WTC11 (cell line): ENCODE data around the gene STAMBPL1. TPM values are rescaled to one million over a fixed set of nuclear protein-coding genes. Genes with fewer than 3 reads are reported as not detected.

ENCODE experiments used
- ATAC-seq: fragments of 200-7000 bp; cut with Tn5 transposase; 2 replicates; pipeline ENCODE4 v1.10.0; 2021; ENCODE audit warnings: mild to moderate bottlenecking, moderate library complexity
- CTCF ChIA-PET: fragments of 300-600 bp; sonication (Branson Sonifier 250); formaldehyde crosslinking; loops from one replicate; lab custom pipeline; 2021; ENCODE audit warnings: antibody characterized with exemption; lab: Charles Lee
- POLR2A ChIA-PET: fragments of 350-600 bp; sonication (Branson Sonifier 250); formaldehyde crosslinking; loops from one replicate; lab custom pipeline; 2021; ENCODE audit warnings: antibody characterized with exemption; lab: Charles Lee
- DNase-seq: peaks from one replicate; pipeline ENCODE4 v3.0.0; 2021; ENCODE audit warnings: low spot score
- H3K27ac Mint-ChIP-seq: 2 replicates; pipeline ENCODE4 v1.8.0; 2021; ENCODE audit warnings: mixed read lengths
- H3K27me3 Mint-ChIP-seq: 2 replicates; pipeline ENCODE4 v1.8.0; 2021; ENCODE audit warnings: low read depth, mild to moderate bottlenecking, moderate library complexity, mixed read lengths
- H3K36me3 Mint-ChIP-seq: 2 replicates; pipeline ENCODE4 v1.8.0; 2021; ENCODE audit warnings: mixed read lengths
- H3K4me1 Mint-ChIP-seq: 2 replicates; pipeline ENCODE4 v1.8.0; 2022; ENCODE audit warnings: mixed read lengths
- H3K4me3 Mint-ChIP-seq: 2 replicates; pipeline ENCODE4 v1.8.0; 2021; ENCODE audit warnings: mild to moderate bottlenecking, moderate library complexity, mixed read lengths
- H3K9me3 Mint-ChIP-seq: 2 replicates; pipeline ENCODE4 v1.8.0; 2021; ENCODE audit warnings: mixed read lengths
- AFF4 ChIP-seq: sonication (generic); formaldehyde crosslinking; IDR thresholded peaks from 2 replicates; pipeline ENCODE4 v1.8.1; 2023; ENCODE audit warnings: mild to moderate bottlenecking, missing genetic modification reagents, borderline replicate concordance
- ATF1 ChIP-seq: sonication (generic); formaldehyde crosslinking; IDR thresholded peaks from 2 replicates; pipeline ENCODE4 v1.8.1; 2023; ENCODE audit warnings: mild to moderate bottlenecking, moderate library complexity, missing genetic modification reagents
- CBFB ChIP-seq: sonication (generic); formaldehyde crosslinking; IDR thresholded peaks from 2 replicates; pipeline ENCODE4 v1.8.1; 2022; ENCODE audit warnings: mild to moderate bottlenecking, low read depth, missing genetic modification reagents
- CDX4 ChIP-seq: fragments of 250-450 bp; sonication (Bioruptor Pico); IDR thresholded peaks from 2 replicates; pipeline ENCODE4 v1.9.0; 2021; ENCODE audit warnings: moderate library complexity, mild to moderate bottlenecking, inconsistent platforms, borderline replicate concordance
- CREB1 ChIP-seq: sonication (generic); formaldehyde crosslinking; IDR thresholded peaks from 2 replicates; pipeline ENCODE4 v1.8.0; 2023; ENCODE audit warnings: mild to moderate bottlenecking, missing genetic modification reagents
- CREM ChIP-seq: sonication (generic); formaldehyde crosslinking; IDR thresholded peaks from 2 replicates; pipeline ENCODE4 v1.8.1; 2022; ENCODE audit warnings: mild to moderate bottlenecking, missing genetic modification reagents, moderate library complexity
- CTCF ChIP-seq: fragments of 200-600 bp; IDR thresholded peaks from 2 replicates; pipeline ENCODE4 v1.8.0; 2022; ENCODE audit warnings: antibody characterized with exemption
- E2F5 ChIP-seq: sonication (generic); formaldehyde crosslinking; IDR thresholded peaks from 2 replicates; pipeline ENCODE4 v1.8.1; 2022; ENCODE audit warnings: mild to moderate bottlenecking, moderate library complexity, missing genetic modification reagents
- EMX1 ChIP-seq: fragments of 250-450 bp; sonication (Bioruptor Pico); IDR thresholded peaks from 2 replicates; pipeline ENCODE4 v1.8.0; 2021; ENCODE audit warnings: mild to moderate bottlenecking
- ESRRA ChIP-seq: sonication (generic); formaldehyde crosslinking; IDR thresholded peaks from 2 replicates; pipeline ENCODE4 v1.8.1; 2022; ENCODE audit warnings: mild to moderate bottlenecking, missing genetic modification reagents, borderline replicate concordance
- HMGXB4 ChIP-seq: sonication (generic); formaldehyde crosslinking; IDR thresholded peaks from 2 replicates; pipeline ENCODE4 v1.8.1; 2023; ENCODE audit warnings: mild to moderate bottlenecking, moderate library complexity, missing genetic modification reagents
- NFE2L1 ChIP-seq: sonication (generic); formaldehyde crosslinking; IDR thresholded peaks from 2 replicates; pipeline ENCODE4 v1.8.1; 2023; ENCODE audit warnings: missing genetic modification reagents
- NR1H2 ChIP-seq: sonication (generic); formaldehyde crosslinking; IDR thresholded peaks from 2 replicates; pipeline ENCODE4 v1.9.0; 2021; ENCODE audit warnings: mild to moderate bottlenecking, moderate library complexity, missing genetic modification reagents
- OVOL2 ChIP-seq: fragments of 250-450 bp; sonication (Bioruptor Pico); IDR thresholded peaks from 2 replicates; pipeline ENCODE4 v1.9.0; 2021; ENCODE audit warnings: mild to moderate bottlenecking, borderline replicate concordance
- RELA ChIP-seq: sonication (generic); formaldehyde crosslinking; IDR thresholded peaks from 2 replicates; pipeline ENCODE4 v1.8.1; 2022; ENCODE audit warnings: missing genetic modification reagents, mild to moderate bottlenecking, borderline replicate concordance
- TCF7 ChIP-seq: sonication (generic); formaldehyde crosslinking; IDR thresholded peaks from 2 replicates; pipeline ENCODE4 v1.8.0; 2022; ENCODE audit warnings: mild to moderate bottlenecking, low read depth, missing genetic modification reagents, moderate library complexity
- USF1 ChIP-seq: sonication (generic); formaldehyde crosslinking; IDR thresholded peaks from 2 replicates; pipeline ENCODE4 v1.8.0; 2022; ENCODE audit warnings: mild to moderate bottlenecking, missing genetic modification reagents
- ZBTB21 ChIP-seq: sonication (generic); formaldehyde crosslinking; IDR thresholded peaks from 2 replicates; pipeline ENCODE4 v1.8.1; 2023; ENCODE audit warnings: mild to moderate bottlenecking, missing genetic modification reagents, borderline replicate concordance
- ZNF232 ChIP-seq: sonication (generic); formaldehyde crosslinking; IDR thresholded peaks from 2 replicates; pipeline ENCODE4 v1.8.0; 2022; ENCODE audit warnings: mild to moderate bottlenecking, missing genetic modification reagents
- ZNF281 ChIP-seq: sonication (generic); formaldehyde crosslinking; IDR thresholded peaks from 2 replicates; pipeline ENCODE4 v1.8.0; 2023; ENCODE audit warnings: mild to moderate bottlenecking, missing genetic modification reagents
- ZNF396 ChIP-seq: fragments of 250-450 bp; sonication (Bioruptor Pico); IDR thresholded peaks from 2 replicates; pipeline ENCODE4 v1.8.0; 2021; ENCODE audit warnings: mild to moderate bottlenecking, moderate library complexity, borderline replicate concordance
- ZNF423 ChIP-seq: fragments of 250-450 bp; sonication (Bioruptor Pico); IDR thresholded peaks from 2 replicates; pipeline ENCODE4 v2.1.2; 2022; ENCODE audit warnings: mild to moderate bottlenecking, moderate library complexity
- total RNA-seq: library from RNA; stranded (reverse); gene quantifications from 3 replicates; pipeline ENCODE4 v1.2.3, GENCODE V29; 2021

Gene STAMBPL1
- total RNA-seq, 1 experiment from 2014 or later, result 3.9 TPM

GRCh38 chr10:88889559-88890337 is 9.7 kb downstream of the STAMBPL1 start:
- no peaks in the 10 kb centered on the region for H3K9me3 Mint-ChIP-seq
- no peak overlapping the region for H3K27ac Mint-ChIP-seq
- no peak overlapping the region for H3K4me3 Mint-ChIP-seq
- ChIA-PET POLR2A (no interaction called here), CTCF (no interaction called here)
- ATAC-seq (no peak), DNase-seq (no peak)
- no peak for TF ChIP-seq CTCF
- no peak for TF ChIP-seq HMGXB4 (CRISPR knock-in tag)
- TF ChIP-seq NR1H2 (CRISPR knock-in tag), result no peak
- no peak for TF ChIP-seq ESRRA
- no peak for TF ChIP-seq USF1
- TF ChIP-seq CREB1, result no peak
- no peak for TF ChIP-seq TCF7 (CRISPR knock-in tag)
- no peak for TF ChIP-seq OVOL2 (CRISPR knock-in tag)
- no peak for TF ChIP-seq ZNF232 (CRISPR knock-in tag)
- H3K4me1 Mint-ChIP-seq, result peaks cover 26% of the 10 kb centered on the region
- H3K27me3 Mint-ChIP-seq, result no peaks in the 10 kb centered on the region; the same call in 1 of the 2 replicates
- no peaks in the 10 kb centered on the region for H3K36me3 Mint-ChIP-seq

- H3K27ac Mint-ChIP-seq, result no peak overlapping the region
- H3K9me3 Mint-ChIP-seq, result no peaks in the 10 kb centered on the region
- ATAC-seq (no peak), DNase-seq (no peak)
- ChIA-PET POLR2A (no interaction called here), CTCF (no interaction called here)
- H3K4me1 Mint-ChIP-seq, result peaks cover 24% of the 10 kb centered on the region
- H3K27me3 Mint-ChIP-seq, result no peaks in the 10 kb centered on the region; the same call in 1 of the 2 replicates
- H3K4me3 Mint-ChIP-seq, result no peak overlapping the region
- H3K36me3 Mint-ChIP-seq, result no peaks in the 10 kb centered on the region
- TF ChIP-seq ZNF396 (CRISPR knock-in tag) (no peak), CREM (CRISPR knock-in tag) (no peak), AFF4 (no peak), ZBTB21 (no peak), E2F5 (CRISPR knock-in tag) (no peak), ZNF281 (CRISPR knock-in tag) (no peak), NFE2L1 (no peak), CDX4 (CRISPR knock-in tag) (no peak), ZNF423 (CRISPR knock-in tag) (no peak), RELA (CRISPR knock-in tag) (no peak), EMX1 (CRISPR knock-in tag) (no peak), ATF1 (no peak), CBFB (no peak)
These were observed 10.8 kb downstream of the STAMBPL1 start for GRCh38 chr10:88890681-88891381.
